Measurements from ENCODE around the gene PLBD2.

Gene PLBD2

GRCh38 chr12:113428482-113428881 is 70.1 kb downstream of the PLBD2 start:
- H3K4me3 ChIP-seq (ENCODE audit: control insufficient read depth, low read depth, low read length) = no peak overlapping the region
- DNase-seq (ENCODE audit: low read depth) = no peak
- no peak for TF ChIP-seq CTCF (conservative IDR thresholded peaks at IDR 0.05; ENCODE audit: control insufficient read depth, insufficient read depth, low read depth, low read length)

- DNase-seq (ENCODE audit: low read depth) = no peak
- no peak for TF ChIP-seq CTCF (conservative IDR thresholded peaks at IDR 0.05; ENCODE audit: control insufficient read depth, insufficient read depth, low read depth, low read length)
- no peak overlapping the region for H3K4me3 ChIP-seq (ENCODE audit: control insufficient read depth, low read depth, low read length)
These were observed 74.6 kb downstream of the PLBD2 start for GRCh38 chr12:113432986-113433385.

- no peak for TF ChIP-seq CTCF (conservative IDR thresholded peaks at IDR 0.05; ENCODE audit: control insufficient read depth, insufficient read depth, low read depth, low read length)
- H3K4me3 ChIP-seq (ENCODE audit: control insufficient read depth, low read depth, low read length) = no peak overlapping the region
- no peak for DNase-seq (ENCODE audit: low read depth)
These were observed 77.0 kb downstream of the PLBD2 start for GRCh38 chr12:113435367-113435766.

GRCh38 chr12:113436586-113436985 is 78.2 kb downstream of the PLBD2 start:
- DNase-seq (ENCODE audit: low read depth) = no peak
- H3K4me3 ChIP-seq (ENCODE audit: control insufficient read depth, low read depth, low read length) = no peak overlapping the region
- no peak for TF ChIP-seq CTCF (conservative IDR thresholded peaks at IDR 0.05; ENCODE audit: control insufficient read depth, insufficient read depth, low read depth, low read length)

GRCh38 chr12:113436993-113437728 is 78.8 kb downstream of the PLBD2 start:
- no peak overlapping the region for H3K4me3 ChIP-seq (ENCODE audit: control insufficient read depth, low read depth, low read length)
- DNase-seq (ENCODE audit: low read depth) = no peak
- no peak for TF ChIP-seq CTCF (conservative IDR thresholded peaks at IDR 0.05; ENCODE audit: control insufficient read depth, insufficient read depth, low read depth, low read length)

GRCh38 chr12:113437729-113438100 is 79.3 kb downstream of the PLBD2 start:
- no peak overlapping the region for H3K4me3 ChIP-seq (ENCODE audit: control insufficient read depth, low read depth, low read length)
- no peak for DNase-seq (ENCODE audit: low read depth)
- no peak for TF ChIP-seq CTCF (conservative IDR thresholded peaks at IDR 0.05; ENCODE audit: control insufficient read depth, insufficient read depth, low read depth, low read length)

All from fibroblast of mammary gland (primary cell).